Hematopoietic multipotent progenitor cell treated with erythropoietin and hydrocortisone succinate and interleukin-3 and kit ligand, for 8 days (in vitro differentiated cells): ENCODE measurements around the gene ATP8B4.
A peak's percentile ranks its signal among the peaks of the same experiment; 100 is the strongest.
"Not testable (repeated sequence)": the region's sequence is repeated elsewhere in the genome, so short reads cannot be mapped to it uniquely, and the experiment has no call there.

Experiments
- DNase-seq: peaks from one replicate; pipeline ENCODE4 v3.0.0-alpha.2; 2015

Gene ATP8B4, protein sequence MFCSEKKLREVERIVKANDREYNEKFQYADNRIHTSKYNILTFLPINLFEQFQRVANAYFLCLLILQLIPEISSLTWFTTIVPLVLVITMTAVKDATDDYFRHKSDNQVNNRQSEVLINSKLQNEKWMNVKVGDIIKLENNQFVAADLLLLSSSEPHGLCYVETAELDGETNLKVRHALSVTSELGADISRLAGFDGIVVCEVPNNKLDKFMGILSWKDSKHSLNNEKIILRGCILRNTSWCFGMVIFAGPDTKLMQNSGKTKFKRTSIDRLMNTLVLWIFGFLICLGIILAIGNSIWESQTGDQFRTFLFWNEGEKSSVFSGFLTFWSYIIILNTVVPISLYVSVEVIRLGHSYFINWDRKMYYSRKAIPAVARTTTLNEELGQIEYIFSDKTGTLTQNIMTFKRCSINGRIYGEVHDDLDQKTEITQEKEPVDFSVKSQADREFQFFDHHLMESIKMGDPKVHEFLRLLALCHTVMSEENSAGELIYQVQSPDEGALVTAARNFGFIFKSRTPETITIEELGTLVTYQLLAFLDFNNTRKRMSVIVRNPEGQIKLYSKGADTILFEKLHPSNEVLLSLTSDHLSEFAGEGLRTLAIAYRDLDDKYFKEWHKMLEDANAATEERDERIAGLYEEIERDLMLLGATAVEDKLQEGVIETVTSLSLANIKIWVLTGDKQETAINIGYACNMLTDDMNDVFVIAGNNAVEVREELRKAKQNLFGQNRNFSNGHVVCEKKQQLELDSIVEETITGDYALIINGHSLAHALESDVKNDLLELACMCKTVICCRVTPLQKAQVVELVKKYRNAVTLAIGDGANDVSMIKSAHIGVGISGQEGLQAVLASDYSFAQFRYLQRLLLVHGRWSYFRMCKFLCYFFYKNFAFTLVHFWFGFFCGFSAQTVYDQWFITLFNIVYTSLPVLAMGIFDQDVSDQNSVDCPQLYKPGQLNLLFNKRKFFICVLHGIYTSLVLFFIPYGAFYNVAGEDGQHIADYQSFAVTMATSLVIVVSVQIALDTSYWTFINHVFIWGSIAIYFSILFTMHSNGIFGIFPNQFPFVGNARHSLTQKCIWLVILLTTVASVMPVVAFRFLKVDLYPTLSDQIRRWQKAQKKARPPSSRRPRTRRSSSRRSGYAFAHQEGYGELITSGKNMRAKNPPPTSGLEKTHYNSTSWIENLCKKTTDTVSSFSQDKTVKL

DNA sequence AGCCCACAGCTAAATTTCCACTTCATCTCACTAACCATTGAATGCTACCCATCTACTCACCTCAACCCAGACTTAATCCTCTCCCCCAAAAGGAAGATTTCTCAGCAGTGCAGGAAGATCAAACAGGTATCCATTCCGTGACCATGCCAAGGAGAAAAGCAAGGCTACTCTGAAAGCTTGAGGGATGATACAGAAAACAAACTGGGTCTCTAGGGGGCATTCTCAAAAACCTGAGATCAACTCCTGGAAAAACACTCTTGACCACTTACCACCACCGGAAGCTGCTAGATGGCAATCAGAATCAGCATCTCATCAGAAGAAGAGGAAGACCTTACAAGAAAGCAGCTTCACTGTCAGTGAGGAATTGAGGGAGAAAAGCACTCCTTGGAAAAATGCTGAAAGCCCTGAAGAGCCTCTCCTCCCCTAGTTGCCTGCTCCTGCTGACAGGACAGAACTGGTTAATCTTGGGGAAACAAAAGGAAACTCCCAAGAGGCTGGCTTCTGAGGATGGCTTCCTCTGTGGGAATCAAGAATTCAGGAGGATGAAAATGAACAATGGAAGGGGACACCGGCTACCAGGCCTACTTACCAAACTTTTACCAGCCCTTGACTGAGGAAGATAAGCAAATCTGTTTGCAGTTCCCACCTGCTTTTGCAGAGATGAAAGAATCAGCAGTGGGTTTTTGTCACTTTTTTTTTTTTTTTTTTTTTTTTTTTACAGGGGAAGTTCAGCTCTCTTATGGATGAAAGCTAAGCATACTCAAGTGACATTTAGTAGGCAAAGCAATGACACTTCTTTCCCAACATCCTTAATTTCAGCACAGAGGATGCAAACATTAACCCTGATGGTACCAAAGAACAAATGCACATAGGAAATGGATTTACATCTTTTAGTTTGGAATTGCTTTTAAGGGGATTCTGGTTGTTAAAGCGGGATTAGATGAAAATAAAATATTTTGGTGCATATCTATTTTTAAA is at the start of gene ATP8B4:
ATP8B4 (minus strand) TSS at position 171 of the 978 bp plus-strand sequence. CDS start 12,267 bp downstream, outside the sequence.
- DNase-seq = peak; percentile 27

DNA sequence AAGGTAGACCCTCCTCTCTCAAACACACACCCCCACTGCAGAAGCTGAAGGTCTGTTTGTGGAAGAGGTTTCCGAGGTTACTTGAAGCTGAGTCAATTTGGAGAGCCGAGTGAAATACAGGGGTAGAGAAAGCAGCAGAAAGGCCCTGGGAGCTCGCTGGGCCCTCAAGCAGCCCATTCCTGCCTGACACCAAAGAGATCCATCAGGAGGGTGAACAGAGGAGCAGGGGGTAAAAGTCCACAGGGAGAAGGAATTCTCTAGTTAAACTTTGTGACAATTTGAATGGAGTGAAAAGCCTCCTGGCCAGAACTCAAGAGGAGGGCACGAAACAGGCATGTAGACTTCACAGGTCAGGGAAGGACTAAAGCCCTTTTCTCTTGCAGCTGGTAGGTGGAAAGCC is 49.3 kb upstream of the ATP8B4 start:
- no peak for DNase-seq

DNA sequence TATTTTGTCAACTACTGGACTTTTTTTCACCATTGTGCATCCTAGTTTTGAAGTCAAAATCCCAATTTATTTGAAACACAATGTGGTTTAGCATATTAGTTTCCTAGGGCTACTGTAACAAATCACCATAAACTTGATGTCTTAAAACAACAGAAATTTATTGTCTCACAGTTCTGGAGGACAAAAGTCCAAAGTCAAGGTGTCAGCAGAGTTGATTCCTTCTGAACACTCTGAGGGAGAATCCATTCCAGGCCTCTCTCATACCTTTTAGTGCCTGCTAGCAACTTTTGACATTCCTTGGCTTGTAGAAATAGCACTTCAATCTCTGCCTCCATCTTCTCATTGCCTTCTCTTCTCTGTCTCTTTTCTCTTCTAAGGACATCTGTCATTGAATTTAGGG is 48.1 kb upstream of the ATP8B4 start:
- no peak for DNase-seq

DNA sequence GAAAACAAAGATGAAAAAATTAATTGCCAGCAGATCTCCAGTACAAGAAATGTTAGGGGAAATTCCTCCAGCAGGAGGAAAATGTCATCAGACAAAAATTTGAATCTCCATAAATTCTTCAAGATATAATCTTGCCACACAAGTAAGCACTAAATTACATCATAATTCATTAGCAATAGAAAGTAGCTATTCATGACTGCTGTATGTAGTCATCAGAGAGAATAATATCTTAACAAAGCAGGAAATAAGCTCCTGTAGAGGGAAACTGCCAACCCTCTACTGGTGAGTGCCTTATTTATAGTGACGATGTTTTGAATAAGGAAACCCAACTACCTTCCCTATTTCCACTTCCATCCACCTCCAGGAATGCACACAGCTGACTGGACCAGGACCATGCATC is 47.2 kb upstream of the ATP8B4 start:
- no peak for DNase-seq

DNA sequence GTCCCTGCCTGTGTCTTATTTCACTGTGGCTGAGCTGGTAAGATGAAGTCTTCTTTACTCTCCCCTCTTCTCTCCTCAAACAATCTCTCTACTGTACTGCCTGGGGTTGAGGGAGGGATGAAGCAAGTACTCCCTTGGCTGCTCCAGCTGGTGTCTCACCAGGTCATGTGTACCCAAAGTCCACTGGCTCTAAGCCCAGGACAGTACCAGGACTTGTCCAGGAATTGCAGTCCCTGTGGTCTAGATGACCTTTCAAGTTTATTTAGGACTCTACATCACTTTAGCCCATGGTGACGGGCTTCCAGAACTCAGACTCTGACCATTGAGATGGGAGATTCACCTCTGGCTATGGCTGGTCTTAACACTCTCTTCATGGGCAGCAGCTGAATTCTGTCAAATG is 45.4 kb upstream of the ATP8B4 start:
- no peak for DNase-seq

DNA sequence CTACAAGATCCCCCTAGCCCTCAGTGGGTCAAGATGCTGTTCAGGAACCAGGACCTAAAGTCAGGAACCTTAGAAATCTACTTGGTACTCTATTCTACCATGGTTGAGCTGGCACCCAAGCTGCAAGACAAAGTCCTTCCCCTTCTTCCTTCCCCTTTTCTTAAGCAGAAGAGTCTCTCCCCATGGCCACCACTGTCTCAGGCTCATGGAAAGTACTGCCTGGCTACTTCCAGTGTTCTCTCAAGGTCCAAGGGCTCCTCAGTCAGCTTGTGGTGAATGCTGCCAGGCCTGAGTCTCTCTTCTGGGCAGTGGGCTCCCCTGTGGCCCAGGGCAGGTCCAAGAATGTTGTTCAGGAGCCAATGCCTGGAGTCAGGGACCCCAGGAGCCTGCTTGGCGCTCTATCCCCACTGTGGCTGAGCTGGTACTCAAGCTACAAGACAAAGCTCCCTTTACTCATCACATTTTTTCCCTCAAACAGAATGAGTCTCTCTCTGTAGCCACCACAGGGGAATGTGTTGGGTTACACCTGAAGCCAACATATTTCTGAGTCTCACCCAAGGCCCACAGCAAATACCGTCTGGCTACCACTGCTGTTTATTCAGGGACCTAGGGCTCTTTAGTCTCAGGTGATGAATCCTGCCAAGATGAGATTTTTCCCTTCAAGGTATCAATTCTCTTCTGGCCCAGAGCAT is 44.8 kb upstream of the ATP8B4 start:
- DNase-seq = no peak

DNA sequence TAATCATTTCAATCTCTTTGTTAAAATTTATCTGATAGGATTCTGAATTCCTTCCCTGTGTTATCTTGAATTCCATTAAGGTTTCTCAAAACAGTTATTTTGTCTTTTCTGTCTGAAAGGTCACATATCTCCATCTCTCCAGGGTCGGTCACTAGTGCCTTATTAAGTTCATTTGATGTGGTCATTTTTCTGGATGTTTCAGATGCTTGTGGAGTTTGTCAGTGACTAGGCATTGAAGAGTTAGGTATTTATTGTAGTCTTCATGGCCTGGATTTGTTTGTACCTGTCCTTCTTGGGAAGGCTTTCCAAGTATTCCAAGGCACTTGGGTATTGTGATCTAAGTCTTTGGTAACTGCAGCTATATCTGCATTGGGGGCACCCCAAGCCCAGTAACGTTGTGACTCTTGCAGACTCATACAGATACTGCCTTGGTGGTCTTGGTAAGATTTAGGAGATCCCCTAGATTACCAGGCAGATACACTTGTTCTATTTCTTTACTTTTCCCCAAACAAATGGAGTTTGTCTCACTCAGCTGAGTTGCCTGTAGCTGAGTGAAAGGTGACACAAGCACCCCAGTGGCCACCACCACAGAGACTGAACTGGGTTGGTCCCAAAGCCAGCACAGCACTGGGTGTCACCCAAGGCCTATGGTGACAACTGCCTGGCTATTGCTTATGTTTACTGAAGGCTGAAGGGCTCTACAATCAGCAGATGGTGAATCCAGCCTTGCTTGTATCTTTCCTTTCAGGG is 44.1 kb upstream of the ATP8B4 start:
- DNase-seq = no peak

DNA sequence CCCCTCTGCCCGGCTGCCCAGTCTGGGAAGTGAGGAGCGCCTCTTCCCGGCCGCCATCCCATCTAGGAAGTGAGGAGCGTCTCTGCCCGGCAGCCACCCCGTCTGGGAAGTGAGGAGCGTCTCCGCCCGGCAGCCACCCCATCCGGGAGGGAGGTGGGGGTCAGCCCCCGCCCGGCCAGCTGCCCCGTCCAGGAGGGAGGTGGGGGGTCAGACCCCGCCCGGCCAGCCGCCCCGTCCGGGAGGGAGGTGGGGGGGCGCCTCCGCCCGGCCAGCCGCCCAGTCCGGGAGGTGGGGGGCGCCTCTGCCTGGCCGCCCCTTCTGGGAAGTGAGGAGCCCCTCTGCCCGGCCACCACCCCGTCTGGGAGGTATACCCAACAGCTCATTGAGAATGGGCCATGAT is 39.2 kb upstream of the ATP8B4 start:
- DNase-seq = not testable (repeated sequence)

DNA sequence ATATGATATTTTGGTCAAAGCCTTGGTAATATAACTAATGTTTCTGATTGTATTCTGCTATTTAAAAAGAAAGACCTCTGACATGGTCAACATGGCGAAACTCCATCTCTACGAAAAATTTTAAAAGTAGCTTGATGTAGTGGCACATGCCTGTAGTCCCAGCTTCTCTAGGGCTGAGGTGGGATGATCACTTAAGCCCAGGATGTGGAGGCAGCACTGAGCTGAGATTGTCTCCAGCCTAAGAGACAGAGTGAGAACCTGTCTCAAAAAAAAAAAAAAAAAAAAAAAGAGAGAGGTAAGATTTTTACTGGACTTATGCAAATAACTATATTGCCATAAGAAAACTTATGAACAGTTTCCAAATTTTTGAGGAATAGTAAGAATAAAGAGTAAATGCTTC is 32.4 kb upstream of the ATP8B4 start:
- no peak for DNase-seq

DNA sequence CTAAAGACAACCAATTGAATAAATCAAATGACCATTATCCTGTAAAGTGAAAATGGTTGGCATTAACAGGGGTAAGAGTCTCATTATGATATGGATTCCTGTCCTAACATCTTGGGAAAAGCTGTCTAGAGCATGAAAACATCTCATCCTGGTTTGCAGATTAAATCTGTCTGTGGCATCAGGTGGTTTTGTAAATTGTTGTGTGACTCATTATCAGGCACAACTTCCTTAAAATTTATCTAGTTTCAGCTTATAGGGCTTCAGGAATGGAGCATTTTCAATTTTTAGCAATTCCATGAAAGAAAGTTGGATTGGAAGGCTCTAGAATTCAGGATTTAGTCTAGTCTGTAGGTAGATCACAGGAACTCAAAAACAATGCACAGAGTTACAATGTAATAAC is 31.8 kb upstream of the ATP8B4 start:
- no peak for DNase-seq

DNA sequence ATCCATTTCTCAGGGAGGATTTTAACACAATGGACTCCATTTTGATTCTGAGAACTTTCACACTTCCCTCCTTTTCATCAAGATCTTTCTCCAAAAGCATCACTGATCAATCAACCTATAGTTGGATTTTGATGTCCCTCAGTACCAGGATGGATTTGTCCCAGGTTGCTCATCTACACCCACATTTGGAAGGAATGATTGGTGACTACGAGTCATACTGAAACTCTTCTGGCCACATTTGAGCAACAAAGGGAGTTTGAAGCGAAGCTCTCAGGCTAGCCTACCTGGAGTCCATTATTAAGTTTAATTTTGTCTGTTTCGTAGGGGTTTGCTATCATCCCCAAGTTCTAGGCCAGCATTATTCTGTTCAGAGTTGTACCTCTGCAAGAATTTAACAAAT is 31.3 kb upstream of the ATP8B4 start:
- DNase-seq = no peak

DNA sequence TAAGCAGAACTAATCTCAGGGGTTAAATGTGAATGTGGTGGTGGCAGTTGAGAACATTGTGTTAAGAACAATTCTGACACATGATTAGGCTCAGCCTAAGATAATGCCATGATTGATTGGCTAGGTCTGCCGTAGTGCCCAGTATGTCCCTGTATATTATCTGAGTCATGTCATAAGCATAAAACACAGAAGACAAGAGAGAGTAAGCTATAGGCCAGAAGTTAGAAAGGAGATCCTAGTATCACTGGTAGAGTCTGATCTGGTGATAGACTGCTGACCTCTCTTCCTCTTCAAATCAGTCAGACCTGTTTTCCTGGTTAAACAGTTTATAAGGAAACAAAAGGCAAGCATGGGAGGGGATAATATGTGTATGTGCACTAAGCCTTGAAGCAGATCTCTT is 30.1 kb upstream of the ATP8B4 start:
- DNase-seq = peak; percentile 38

DNA sequence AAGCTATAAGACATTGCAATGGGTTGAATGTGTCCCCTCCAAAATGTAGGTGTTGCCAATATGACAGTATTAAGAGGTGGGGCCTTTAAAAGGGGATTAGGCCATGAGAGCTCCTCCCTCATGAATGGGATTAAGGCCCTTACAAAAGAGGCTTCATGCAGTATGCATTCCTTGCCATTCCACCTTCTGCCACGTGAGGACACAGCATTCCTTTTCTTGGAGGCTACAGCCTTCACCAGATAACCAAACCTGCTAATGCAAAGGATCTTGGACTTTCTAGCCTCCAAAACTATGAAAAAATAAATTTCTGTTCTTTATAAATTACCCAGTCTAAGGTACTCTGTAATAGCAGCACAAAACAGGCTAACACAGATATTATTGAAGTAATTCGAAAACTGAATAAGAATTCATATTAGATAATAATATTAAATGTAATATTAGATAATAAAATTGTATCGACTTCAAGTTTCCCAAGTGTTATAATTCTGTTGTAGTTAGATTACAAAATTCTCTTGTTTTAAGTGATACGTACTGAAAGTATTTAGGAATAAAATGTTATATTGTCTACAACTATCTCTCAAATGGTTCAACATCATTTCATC is 29.4 kb upstream of the ATP8B4 start:
- DNase-seq = peak; percentile 56

DNA sequence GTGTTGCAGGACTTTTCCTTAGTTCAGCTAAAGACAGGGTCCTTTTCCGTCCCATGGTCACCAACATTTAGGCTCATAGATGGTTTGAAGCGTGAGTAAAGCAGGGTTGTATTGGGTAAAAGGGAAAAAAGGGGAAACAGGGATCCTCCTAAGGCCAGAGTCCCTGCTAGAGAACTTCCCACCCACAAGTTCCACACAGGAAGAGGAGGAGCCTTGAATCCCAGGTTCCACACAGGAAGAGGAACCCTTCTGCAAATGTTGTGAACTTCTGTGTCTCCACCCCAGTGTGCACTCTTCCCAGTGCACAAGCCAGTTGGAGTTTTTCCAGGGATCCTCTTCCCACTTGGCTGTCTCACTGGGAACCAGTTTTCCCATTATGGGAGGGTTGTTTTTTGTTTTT is 27.6 kb upstream of the ATP8B4 start:
- no peak for DNase-seq

DNA sequence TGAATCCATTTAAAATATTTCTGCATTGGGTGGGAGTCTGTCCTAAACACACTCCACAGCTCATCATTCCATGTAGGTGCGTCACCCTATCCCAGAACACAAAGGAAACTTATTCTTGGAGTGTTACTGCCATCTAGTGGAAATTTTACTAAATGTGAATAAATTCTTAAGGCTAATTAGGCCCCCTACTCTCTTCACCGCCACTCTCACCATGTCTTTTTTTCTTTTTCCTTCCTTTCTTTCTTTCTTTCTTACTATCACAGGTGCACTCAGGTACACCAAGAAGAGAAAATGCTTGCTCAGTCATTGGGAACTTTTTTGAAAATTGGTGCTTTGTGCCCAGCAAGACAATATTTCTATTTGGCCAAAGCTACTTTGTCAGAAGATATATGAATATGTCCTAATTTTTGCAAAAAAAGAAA is 26.4 kb upstream of the ATP8B4 start:
- DNase-seq = peak; percentile 81

DNA sequence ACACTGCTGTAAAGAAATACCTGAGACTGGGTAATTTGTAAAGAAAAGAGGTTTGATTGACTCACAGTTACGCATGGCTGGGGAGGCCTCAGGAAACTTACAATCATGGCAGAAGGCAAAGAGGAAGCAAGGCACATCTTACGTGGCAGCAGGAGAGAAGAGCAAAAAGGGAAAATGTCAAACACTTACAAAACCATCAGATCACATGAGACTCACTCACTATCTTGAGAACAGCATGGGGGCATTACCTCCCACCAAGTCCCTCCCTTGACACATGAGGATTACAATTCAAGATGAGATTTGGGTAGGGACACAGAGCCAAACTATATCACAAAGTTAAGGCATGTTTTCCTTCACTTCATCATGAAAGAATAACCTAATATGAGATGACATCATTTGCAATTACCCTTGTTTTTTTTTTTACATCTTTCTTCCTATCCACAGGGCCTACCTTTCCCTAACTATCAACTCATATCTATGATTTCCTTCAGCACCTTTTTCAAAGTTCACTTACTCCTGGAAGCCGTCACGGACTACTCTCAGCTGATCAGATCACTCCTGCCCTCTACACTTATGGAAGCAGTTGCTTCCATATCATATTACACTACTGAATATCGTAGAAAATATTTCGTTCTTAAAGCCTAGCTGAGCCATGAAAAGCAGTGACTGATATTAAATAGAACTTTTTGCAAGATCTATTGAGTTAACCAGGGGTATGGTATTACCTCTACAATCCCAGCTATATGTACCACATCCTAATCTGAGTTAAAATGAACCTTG is 25.5 kb upstream of the ATP8B4 start:
- no peak for DNase-seq

DNA sequence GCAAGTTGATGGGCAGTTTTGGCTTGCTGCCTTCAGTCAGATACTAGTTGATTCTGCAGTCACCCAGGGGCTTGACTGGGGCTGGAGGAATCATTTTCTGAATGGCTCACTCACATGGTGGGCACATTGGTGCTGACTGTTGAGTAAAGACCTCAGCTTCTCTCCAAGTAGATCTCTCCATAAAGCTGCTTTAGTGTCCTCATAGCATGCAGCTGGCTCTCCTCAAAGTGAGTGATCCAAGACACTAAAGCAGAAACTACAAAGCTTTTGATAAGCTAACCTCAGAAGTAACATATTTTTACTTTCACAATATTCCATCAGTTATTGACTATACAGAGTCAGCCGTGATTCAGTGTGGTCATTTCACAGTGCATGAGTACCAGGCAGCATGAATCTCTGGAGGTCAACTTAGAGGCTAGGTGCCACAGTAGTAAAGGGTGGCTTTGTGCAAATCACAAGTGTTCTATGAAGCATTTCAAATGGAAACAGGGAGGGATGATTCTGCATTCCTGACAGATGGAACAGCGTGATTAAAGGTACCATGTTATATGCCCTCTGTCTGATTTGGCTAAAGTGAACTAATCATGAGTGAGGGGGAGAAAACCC is 24.3 kb upstream of the ATP8B4 start:
- no peak for DNase-seq

DNA sequence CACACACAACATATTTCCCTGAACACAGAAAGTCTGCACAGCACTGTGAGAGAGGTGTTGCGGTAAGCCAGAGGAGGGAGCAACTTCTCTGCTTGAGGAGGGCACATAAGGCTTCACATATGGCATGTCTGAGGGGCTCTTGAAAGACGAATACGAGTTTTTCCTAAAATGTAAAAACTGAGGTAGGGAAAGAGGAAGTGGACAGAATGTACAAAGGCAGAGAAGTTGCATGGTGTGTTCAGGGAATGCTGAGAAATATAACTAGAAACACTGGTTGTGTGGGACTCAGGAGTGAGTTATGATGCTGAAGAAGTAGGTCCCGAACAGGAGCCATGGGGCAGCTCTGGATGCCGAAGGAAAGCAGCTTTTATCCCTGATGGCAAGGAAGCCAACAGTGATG is 22.8 kb upstream of the ATP8B4 start:
- DNase-seq = no peak

DNA sequence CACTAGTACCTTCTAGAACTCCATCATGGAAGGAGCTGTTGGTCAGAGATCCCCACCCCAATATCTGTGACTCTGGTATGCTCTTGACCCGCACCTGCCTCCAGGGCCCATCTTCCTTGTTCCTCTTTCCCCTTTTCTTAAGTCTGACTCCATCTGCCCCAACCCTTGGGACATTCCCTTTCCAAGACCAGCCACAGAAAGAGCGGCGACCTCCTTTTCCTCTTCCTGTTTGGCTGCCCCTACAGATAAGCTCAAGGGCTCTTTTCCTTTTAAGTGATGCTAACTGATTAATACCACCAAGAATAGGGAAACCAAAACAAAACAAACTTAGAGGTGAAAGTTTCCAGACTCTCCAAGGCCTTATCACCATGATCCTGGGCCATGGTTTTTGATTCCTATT is 21.9 kb upstream of the ATP8B4 start:
- DNase-seq = no peak
